Upper lobe of right lung (tissue), 1 donor: ENCODE measurements around the gene NKX6-1. TPM values are rescaled to one million over a fixed set of nuclear protein-coding genes. Genes with fewer than 3 reads are reported as not detected.
A peak's percentile ranks its signal among the peaks of the same experiment; 100 is the strongest.

ENCODE experiments used
- ATAC-seq: fragments of 200-7000 bp; cut with Tn5 transposase; one replicate; pipeline ENCODE4 v1.9.1; 2020; ENCODE audit warnings: mild to moderate bottlenecking, moderate library complexity
- DNase-seq: peaks from one replicate; pipeline ENCODE4 v3.0.0-alpha.2; 2020
- H3K27ac ChIP-seq: fragments of 200-600 bp; one replicate; pipeline ENCODE4 v1.8.0; 2022
- H3K27me3 ChIP-seq: fragments of 200-600 bp; one replicate; pipeline ENCODE4 v1.8.0; 2022; ENCODE audit warnings: mild to moderate bottlenecking
- H3K36me3 ChIP-seq: fragments of 200-600 bp; one replicate; pipeline ENCODE4 v1.8.0; 2022
- H3K4me1 ChIP-seq: fragments of 200-600 bp; one replicate; pipeline ENCODE4 v1.8.0; 2022
- H3K4me3 ChIP-seq: fragments of 200-600 bp; one replicate; pipeline ENCODE4 v1.8.0; 2022; ENCODE audit warnings: mild to moderate bottlenecking
- H3K9me3 ChIP-seq: fragments of 200-600 bp; one replicate; pipeline ENCODE4 v1.8.0; 2022
- CTCF ChIP-seq: fragments of 200-600 bp; IDR thresholded peaks from one replicate; pipeline ENCODE4 v1.8.0; 2022; ENCODE audit warnings: antibody characterized with exemption
- intact Hi-C: fragments of 100-400 bp; cut with DNase I; formaldehyde crosslinking; loops from one replicate; pipeline ENCODE4 v1.11.0; 2022
- long read RNA-seq: library from polyadenylated mRNA; unstranded; transcript quantifications from one replicate; pipeline ENCODE4 v2.0.0, GENCODE V29; 2021
- total RNA-seq: library from RNA; stranded (reverse); fragmentation: NEBNext Ultra II Directional; extraction: Animal tissue kit (Norgen Biotek cat#: 25700); gene quantifications from one replicate; pipeline ENCODE4 v1.2.1, GENCODE V29; 2021
- donor health status: DM: no; HTN: yes; CAD: no; lungs with severe emphysema.

Gene NKX6-1
- total RNA-seq: not detected
- long read RNA-seq: 0 reads

- Histone ChIP-seq H3K27ac (no peak within 1 kb of the TSS), H3K4me1 (peaks cover 25% of the 10 kb centered on the region), H3K4me3 (peak within 1 kb of the TSS; percentile 39), H3K36me3 (no peaks in the 10 kb centered on the region), H3K27me3 (peaks cover 97% of the 10 kb centered on the region), H3K9me3 (no peaks in the 10 kb centered on the region)
- DNase-seq (peak; percentile 73), ATAC-seq (peak; percentile 81)
- intact Hi-C loops: no loop called here
- TF ChIP-seq CTCF: no peak
Measured at GRCh38 chr4:84498935-84499623, at the start of gene NKX6-1. Gene NKX6-1, minus strand, starts transcription at chr4:84499292. Its CDS starts 1,064 bp downstream, at chr4:84498228.

- no peaks in the 10 kb centered on the region for H3K27me3 ChIP-seq
- no peaks in the 10 kb centered on the region for H3K4me1 ChIP-seq
- no peaks in the 10 kb centered on the region for H3K36me3 ChIP-seq
- DNase-seq: no peak
- intact Hi-C loops: no loop called here
- ATAC-seq: no peak
- no peaks in the 10 kb centered on the region for H3K9me3 ChIP-seq
- no peak for TF ChIP-seq CTCF
- H3K4me3 ChIP-seq: no peak overlapping the region
- H3K27ac ChIP-seq: no peak overlapping the region
Measured at GRCh38 chr4:84547211-84547610, 48.1 kb upstream of the NKX6-1 start.

GRCh38 chr4:84545093-84545492, 46.0 kb upstream of the NKX6-1 start:
- H3K27ac ChIP-seq: no peak overlapping the region
- H3K36me3 ChIP-seq: no peaks in the 10 kb centered on the region
- no peaks in the 10 kb centered on the region for H3K9me3 ChIP-seq
- ATAC-seq (peak; percentile 30), DNase-seq (no peak)
- H3K4me1 ChIP-seq: no peaks in the 10 kb centered on the region
- intact Hi-C loops: no loop called here
- TF ChIP-seq CTCF: no peak
- no peaks in the 10 kb centered on the region for H3K27me3 ChIP-seq
- H3K4me3 ChIP-seq: no peak overlapping the region

- no peaks in the 10 kb centered on the region for H3K4me1 ChIP-seq
- no peaks in the 10 kb centered on the region for H3K9me3 ChIP-seq
- no peaks in the 10 kb centered on the region for H3K36me3 ChIP-seq
- H3K27me3 ChIP-seq: no peaks in the 10 kb centered on the region
- ATAC-seq (no peak), DNase-seq (no peak)
- no peak overlapping the region for H3K4me3 ChIP-seq
- intact Hi-C loops: no loop called here
- H3K27ac ChIP-seq: no peak overlapping the region
- TF ChIP-seq CTCF: no peak
Measured at GRCh38 chr4:84535901-84536300, 36.8 kb upstream of the NKX6-1 start.

GRCh38 chr4:84531689-84532088, 32.6 kb upstream of the NKX6-1 start:
- no peak for ATAC-seq
- Histone ChIP-seq H3K4me3 (no peak overlapping the region), H3K27me3 (no peaks in the 10 kb centered on the region), H3K36me3 (no peaks in the 10 kb centered on the region), H3K4me1 (no peaks in the 10 kb centered on the region), H3K9me3 (no peaks in the 10 kb centered on the region), H3K27ac (no peak overlapping the region)
- intact Hi-C loops: no loop called here
- no peak for DNase-seq
- no peak for TF ChIP-seq CTCF

GRCh38 chr4:84530871-84531270, 31.8 kb upstream of the NKX6-1 start:
- no peaks in the 10 kb centered on the region for H3K27me3 ChIP-seq
- TF ChIP-seq CTCF: no peak
- no peaks in the 10 kb centered on the region for H3K9me3 ChIP-seq
- no peak overlapping the region for H3K27ac ChIP-seq
- intact Hi-C loops: no loop called here
- DNase-seq (no peak), ATAC-seq (no peak)
- no peak overlapping the region for H3K4me3 ChIP-seq
- H3K36me3 ChIP-seq: no peaks in the 10 kb centered on the region
- no peaks in the 10 kb centered on the region for H3K4me1 ChIP-seq
